HG03159 (cell line): ENCODE results near the gene ZSWIM6.

Experiments
- ATAC-seq: cut with Tn5 transposase; IDR thresholded peaks from one replicate; pipeline ENCODE4 v1.9.1; 2021; ENCODE audit warnings: mild to moderate bottlenecking, moderate library complexity; ENCODE audit not compliant: unreplicated experiment

The ZSWIM6 gene

GRCh38 chr5:61472172-61472958 is 140.3 kb downstream of the ZSWIM6 start:
- ATAC-seq = no peak

- no peak for ATAC-seq
Measured at GRCh38 chr5:61474746-61475145, 142.7 kb downstream of the ZSWIM6 start.

- ATAC-seq = no peak
Measured at GRCh38 chr5:61477788-61478187, 145.7 kb downstream of the ZSWIM6 start.

GRCh38 chr5:61479850-61480614 is 148.0 kb downstream of the ZSWIM6 start:
- no peak for ATAC-seq

GRCh38 chr5:61482980-61483379 is 150.9 kb downstream of the ZSWIM6 start:
- no peak for ATAC-seq

GRCh38 chr5:61486476-61486875 is 154.4 kb downstream of the ZSWIM6 start:
- no peak for ATAC-seq

- ATAC-seq = no peak
Measured at GRCh38 chr5:61489574-61489973, 157.5 kb downstream of the ZSWIM6 start.

- ATAC-seq = no peak
Measured at GRCh38 chr5:61491861-61492260, 159.8 kb downstream of the ZSWIM6 start.

GRCh38 chr5:61493973-61494372 is 161.9 kb downstream of the ZSWIM6 start:
- ATAC-seq = no peak

- ATAC-seq = no peak
Measured at GRCh38 chr5:61496446-61496845, 164.4 kb downstream of the ZSWIM6 start.

GRCh38 chr5:61496860-61497259 is 164.8 kb downstream of the ZSWIM6 start:
- ATAC-seq = no peak

GRCh38 chr5:61498121-61498520 is 166.1 kb downstream of the ZSWIM6 start:
- ATAC-seq = no peak

- ATAC-seq = no peak
Measured at GRCh38 chr5:61501971-61502370, 169.9 kb downstream of the ZSWIM6 start.

GRCh38 chr5:61504143-61504770 is 172.2 kb downstream of the ZSWIM6 start:
- no peak for ATAC-seq

GRCh38 chr5:61505281-61505680 is 173.2 kb downstream of the ZSWIM6 start:
- ATAC-seq = no peak

- ATAC-seq = no peak
Measured at GRCh38 chr5:61507232-61507631, 175.2 kb downstream of the ZSWIM6 start.

- no peak for ATAC-seq
Measured at GRCh38 chr5:61516946-61517345, 184.9 kb downstream of the ZSWIM6 start.

GRCh38 chr5:61519728-61520277 is 187.7 kb downstream of the ZSWIM6 start:
- no peak for ATAC-seq

GRCh38 chr5:61523073-61523472 is 191.0 kb downstream of the ZSWIM6 start:
- no peak for ATAC-seq

GRCh38 chr5:61523997-61524396 is 191.9 kb downstream of the ZSWIM6 start:
- ATAC-seq = no peak

- no peak for ATAC-seq
Measured at GRCh38 chr5:61525512-61526206, 193.6 kb downstream of the ZSWIM6 start.
